Activated CD4-positive, alpha-beta T cell treated with anti-CD3 and anti-CD28 coated beads for 36 hours (primary cell): Measurements from ENCODE around the gene TMCC1. TPM values are rescaled to one million over a fixed set of nuclear protein-coding genes. Genes with fewer than 3 reads are reported as not detected.

Experiments
- ATAC-seq: fragments of 200-7000 bp; cut with Tn5 transposase; one replicate; pipeline ENCODE4 v1.10.0; 2021; ENCODE audit warnings: mild to moderate bottlenecking, moderate library complexity
- CTCF ChIA-PET: fragments of 350-600 bp; sonication (Branson Sonifier 250); formaldehyde crosslinking; loops from one replicate; lab custom pipeline; 2021; ENCODE audit warnings: antibody characterized with exemption; lab: Charles Lee
- POLR2A ChIA-PET: fragments of 350-600 bp; sonication (Branson Sonifier 250); formaldehyde crosslinking; loops from one replicate; lab custom pipeline; 2021; ENCODE audit warnings: antibody characterized with exemption, inconsistent platforms; lab: Charles Lee
- DNase-seq: peaks from one replicate; pipeline ENCODE4 v3.0.0-alpha.2; 2020
- H3K27ac Mint-ChIP-seq: one replicate; pipeline ENCODE4 v1.8.0; 2021; ENCODE audit warnings: mixed read lengths
- H3K27me3 Mint-ChIP-seq: one replicate; pipeline ENCODE4 v1.8.0; 2021; ENCODE audit warnings: mixed read lengths
- H3K36me3 Mint-ChIP-seq: one replicate; pipeline ENCODE4 v1.8.0; 2021; ENCODE audit warnings: low read depth, mixed read lengths
- H3K4me1 Mint-ChIP-seq: one replicate; pipeline ENCODE4 v1.8.0; 2021; ENCODE audit warnings: mixed read lengths
- H3K4me3 Mint-ChIP-seq: one replicate; pipeline ENCODE4 v1.8.0; 2021; ENCODE audit warnings: mild to moderate bottlenecking, moderate library complexity, mixed read lengths
- H3K9me3 Mint-ChIP-seq: one replicate; pipeline ENCODE4 v1.8.0; 2021; ENCODE audit warnings: low read depth, mixed read lengths
- intact Hi-C, 2 experiments: fragments of 100-400 bp; cut with DNase I in 1 of 2; cut with micrococcal nuclease in 1 of 2; formaldehyde crosslinking; loops; one replicate each; pipeline versions ENCODE4 v1.14.2 to v1.15.1; 2022 to 2024; cut with DNase I, micrococcal nuclease
- total RNA-seq, 2 experiments: library from RNA; stranded (reverse); gene quantifications; one replicate each; pipeline ENCODE4 v1.2.3, GENCODE V29; 2021

The TMCC1 gene
- total RNA-seq, result 10 to 100 TPM; 14.8 to 17.3 TPM

- intact Hi-C loops, result loop anchor here (1.0 to 10.0 kb wide), 11 partner anchors 217 to 1131 kb away; partner anchors contain the start of genes ASTE1 (in 1 of the 2), ATP2C1 (in 1 of the 2), EFCAB12 (in 1 of the 2) and IFT122 (in 1 of the 2)
- Mint-ChIP-seq H3K4me3 (peak within 1 kb of the TSS; percentile 86), H3K4me1 (peaks cover 36% of the 10 kb centered on the region), H3K36me3 (no peaks in the 10 kb centered on the region), H3K27me3 (no peaks in the 10 kb centered on the region), H3K9me3 (no peaks in the 10 kb centered on the region), H3K27ac (peak within 1 kb of the TSS; percentile 85)
- ChIA-PET CTCF (interaction anchor here (1.0 to 1.3 kb wide), 2 partner anchors 9 to 83 kb away, joined by 3 to 4 read pairs; no protein-coding TSS in a partner anchor), POLR2A (interaction anchor here (1.3 kb wide), 1 partner anchor 453 kb away, joined by 3 read pairs; the partner anchor contains the start of gene IFT122)
- DNase-seq (peak; percentile 92), ATAC-seq (peak; percentile 92)
Measured at GRCh38 chr3:129893581-129894070, at the start of gene TMCC1. TSS of gene TMCC1 (minus strand) at chr3:129893711.

GRCh38 chr3:129943020-129943419 is 49.5 kb upstream of the TMCC1 start:
- intact Hi-C loops, result loop anchor here (2.0 to 5.0 kb wide), 2 partner anchors 60 to 154 kb away; no protein-coding TSS in a partner anchor
- CTCF ChIA-PET, result interaction anchor here (0.6 to 2.5 kb wide), 13 partner anchors 13 to 315 kb away, joined by 3 to 19 read pairs (median 3); no protein-coding TSS in a partner anchor

DNA sequence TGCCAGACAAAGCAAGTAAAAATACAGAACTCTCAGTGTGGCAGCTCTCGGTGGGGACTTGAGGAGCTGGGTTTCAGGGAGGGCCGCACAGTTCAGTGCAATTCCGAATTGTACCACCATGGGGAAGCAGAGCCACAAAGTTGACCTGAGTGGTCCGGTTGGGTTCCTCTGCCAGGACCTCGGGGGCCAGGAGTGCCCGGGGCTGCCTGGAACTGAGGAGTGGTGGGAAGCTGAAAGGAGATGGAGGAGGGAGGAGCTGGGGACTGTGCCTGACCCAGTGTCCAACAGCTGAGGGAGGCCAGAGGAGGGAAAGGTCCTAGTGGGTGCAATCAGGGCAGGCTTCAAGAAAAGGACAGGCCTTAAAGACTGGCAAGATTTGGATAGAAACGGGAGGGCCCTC is 48.8 kb upstream of the TMCC1 start:
- ChIA-PET CTCF (interaction anchor here (0.5 to 2.5 kb wide), 14 partner anchors 9 to 315 kb away, joined by 3 to 19 read pairs (median 4); no protein-coding TSS in a partner anchor), POLR2A (no interaction called here)
- intact Hi-C loops, result loop anchor here (1.0 to 5.0 kb wide), 5 partner anchors 61 to 156 kb away; no protein-coding TSS in a partner anchor
- peaks cover 2% of the 10 kb centered on the region for H3K27me3 Mint-ChIP-seq
- peak; percentile 65 for DNase-seq
- H3K27ac Mint-ChIP-seq, result no peak overlapping the region
- no peak overlapping the region for H3K4me3 Mint-ChIP-seq
- peak; percentile 78 for ATAC-seq
- no peaks in the 10 kb centered on the region for H3K36me3 Mint-ChIP-seq
- no peaks in the 10 kb centered on the region for H3K9me3 Mint-ChIP-seq
- no peaks in the 10 kb centered on the region for H3K4me1 Mint-ChIP-seq

More at GRCh38 chr3:129943020-129943419, 49.5 kb upstream of the TMCC1 start:
- Mint-ChIP-seq H3K36me3 (no peaks in the 10 kb centered on the region), H3K9me3 (no peaks in the 10 kb centered on the region), H3K4me1 (no peaks in the 10 kb centered on the region), H3K27ac (no peak overlapping the region), H3K4me3 (no peak overlapping the region), H3K27me3 (peaks cover 4% of the 10 kb centered on the region)
- POLR2A ChIA-PET, result no interaction called here
- DNase-seq (no peak), ATAC-seq (no peak)

GRCh38 chr3:129940086-129940485 is 46.6 kb upstream of the TMCC1 start:
- ChIA-PET POLR2A (no interaction called here), CTCF (interaction anchor here (0.6 to 1.8 kb wide), 4 partner anchors 8 to 450 kb away, joined by 3 to 6 read pairs (median 4); no protein-coding TSS in a partner anchor)
- H3K27ac Mint-ChIP-seq, result no peak overlapping the region
- H3K4me1 Mint-ChIP-seq, result peaks cover 5% of the 10 kb centered on the region
- no peaks in the 10 kb centered on the region for H3K9me3 Mint-ChIP-seq
- no peak overlapping the region for H3K4me3 Mint-ChIP-seq
- intact Hi-C loops, result loop anchor here in 1 of 2 experiments (5.0 kb wide), 1 partner anchor 157 kb away; no protein-coding TSS in a partner anchor
- H3K36me3 Mint-ChIP-seq, result no peaks in the 10 kb centered on the region
- ATAC-seq, result peak; percentile 53
- peaks cover 2% of the 10 kb centered on the region for H3K27me3 Mint-ChIP-seq
- no peak for DNase-seq

DNA sequence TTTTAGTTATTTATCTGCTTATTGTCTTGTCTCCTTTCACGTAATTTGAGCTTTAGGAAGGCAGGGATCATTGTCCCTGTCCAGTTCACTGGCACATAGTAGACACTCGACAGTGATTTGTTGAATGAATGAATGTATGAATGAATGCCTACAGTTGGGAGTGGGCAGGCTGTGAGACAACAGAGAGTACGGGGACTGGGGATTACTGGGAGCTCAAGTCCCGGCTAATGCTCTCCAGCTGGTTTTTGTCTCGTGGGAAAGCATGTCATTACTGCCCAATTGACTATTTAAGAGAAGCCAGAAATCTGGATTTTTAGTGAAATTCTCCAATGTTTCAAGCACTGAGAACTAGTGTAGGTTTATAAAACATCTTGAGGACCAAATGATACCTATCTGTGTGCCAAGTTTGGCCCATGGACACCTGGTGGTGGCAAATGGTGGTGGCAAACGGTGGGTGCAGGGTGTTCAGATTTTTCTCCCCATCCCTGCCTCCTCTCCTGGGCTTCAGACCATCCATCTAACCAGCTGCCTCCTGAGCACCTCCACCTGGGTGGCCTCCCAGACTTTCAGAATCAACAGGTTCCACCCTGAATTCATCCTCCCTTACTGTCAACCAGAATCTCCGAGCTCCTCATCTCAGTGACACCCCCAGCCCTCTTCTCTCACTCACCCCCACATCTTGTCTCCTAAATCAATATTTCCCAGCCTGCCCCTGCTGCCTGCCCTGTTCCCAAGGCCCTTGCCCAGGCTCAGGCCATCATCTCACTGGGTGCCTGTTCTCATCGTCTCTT is 44.8 kb upstream of the TMCC1 start:
- Mint-ChIP-seq H3K27ac (no peak overlapping the region), H3K36me3 (no peaks in the 10 kb centered on the region), H3K4me3 (no peak overlapping the region), H3K9me3 (no peaks in the 10 kb centered on the region), H3K27me3 (peaks cover 2% of the 10 kb centered on the region), H3K4me1 (peaks cover 5% of the 10 kb centered on the region)
- ATAC-seq (no peak), DNase-seq (peak; percentile 11)
- CTCF ChIA-PET, result interaction anchor here (0.6 to 1.6 kb wide), 7 partner anchors 9 to 421 kb away, joined by 3 to 6 read pairs (median 3); no protein-coding TSS in a partner anchor
- POLR2A ChIA-PET, result interaction anchor here (0.7 kb wide), 1 partner anchor 9 kb away, joined by 4 read pairs; no protein-coding TSS in a partner anchor
- intact Hi-C loops, result no loop called here

DNA sequence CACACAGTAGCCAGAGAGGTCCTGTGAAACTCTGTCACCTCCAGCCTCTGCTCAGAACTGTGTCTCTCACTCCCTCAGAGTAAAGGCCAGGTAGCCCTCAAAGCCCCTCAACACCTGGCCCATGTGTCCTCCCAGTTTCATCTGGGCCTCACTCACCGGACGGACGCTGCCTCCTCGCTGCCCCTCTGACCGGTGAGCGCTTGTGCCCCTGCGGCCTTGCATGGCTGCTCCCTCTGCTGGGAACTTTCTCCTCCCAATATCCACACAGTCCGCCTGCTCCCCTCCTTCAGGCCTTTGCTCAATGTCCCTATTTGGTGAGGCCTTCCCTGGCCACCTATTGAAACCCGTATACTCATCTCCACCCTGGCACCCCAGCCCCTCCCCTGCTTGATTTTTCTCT is 44.2 kb upstream of the TMCC1 start:
- Mint-ChIP-seq H3K36me3 (no peaks in the 10 kb centered on the region), H3K9me3 (no peaks in the 10 kb centered on the region), H3K4me1 (peaks cover 5% of the 10 kb centered on the region), H3K4me3 (no peak overlapping the region), H3K27ac (no peak overlapping the region), H3K27me3 (peaks cover 2% of the 10 kb centered on the region)
- POLR2A ChIA-PET, result no interaction called here
- ATAC-seq (no peak), DNase-seq (no peak)
- intact Hi-C loops, result no loop called here
- CTCF ChIA-PET, result interaction anchor here (0.6 to 1.6 kb wide), 4 partner anchors 8 to 50 kb away, joined by 3 to 6 read pairs (median 3); no protein-coding TSS in a partner anchor

DNA sequence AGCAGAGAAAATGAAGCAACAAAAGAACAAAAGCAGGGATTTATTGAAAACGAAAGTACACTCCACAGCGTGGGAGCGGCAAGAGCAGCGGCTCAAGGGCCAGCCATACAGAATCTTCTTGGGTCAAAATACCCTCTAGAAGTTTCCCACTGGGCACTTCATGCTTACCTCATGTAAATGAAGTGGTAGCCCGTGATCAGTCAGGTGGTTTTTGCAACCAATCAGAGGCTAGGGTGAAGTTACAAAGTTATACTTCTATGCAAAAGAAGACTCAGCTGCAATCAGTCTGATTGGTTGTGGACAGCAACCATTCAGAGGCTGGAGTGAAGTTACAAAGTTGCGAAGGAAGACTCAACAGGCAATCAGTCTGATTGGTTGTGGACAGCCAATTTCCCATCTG is 43.2 kb upstream of the TMCC1 start:
- H3K36me3 Mint-ChIP-seq, result no peaks in the 10 kb centered on the region
- peak; percentile 60 for ATAC-seq
- intact Hi-C loops, result no loop called here
- CTCF ChIA-PET, result no interaction called here
- H3K9me3 Mint-ChIP-seq, result no peaks in the 10 kb centered on the region
- POLR2A ChIA-PET, result no interaction called here
- H3K4me3 Mint-ChIP-seq, result peak overlapping the region; percentile 51
- H3K27me3 Mint-ChIP-seq, result peaks cover 2% of the 10 kb centered on the region
- peak; percentile 32 for DNase-seq
- no peak overlapping the region for H3K27ac Mint-ChIP-seq
- peaks cover 5% of the 10 kb centered on the region for H3K4me1 Mint-ChIP-seq

GRCh38 chr3:129934234-129935123 is 41.0 kb upstream of the TMCC1 start:
- H3K9me3 Mint-ChIP-seq, result peaks cover 4% of the 10 kb centered on the region
- ChIA-PET CTCF (interaction anchor here (0.6 to 1.4 kb wide), 12 partner anchors 12 to 552 kb away, joined by 3 to 6 read pairs (median 4); no protein-coding TSS in a partner anchor), POLR2A (no interaction called here)
- peak; percentile 41 for DNase-seq
- H3K27ac Mint-ChIP-seq, result no peak overlapping the region
- no peak overlapping the region for H3K4me3 Mint-ChIP-seq
- peaks cover 3% of the 10 kb centered on the region for H3K36me3 Mint-ChIP-seq
- intact Hi-C loops, result loop anchor here (1.0 to 5.0 kb wide), 6 partner anchors 107 to 551 kb away; no protein-coding TSS in a partner anchor
- peaks cover 5% of the 10 kb centered on the region for H3K4me1 Mint-ChIP-seq
- H3K27me3 Mint-ChIP-seq, result peaks cover 2% of the 10 kb centered on the region
- no peak for ATAC-seq

- Mint-ChIP-seq H3K4me3 (no peak overlapping the region), H3K36me3 (peaks cover 3% of the 10 kb centered on the region), H3K9me3 (peaks cover 6% of the 10 kb centered on the region), H3K27me3 (peaks cover 2% of the 10 kb centered on the region), H3K27ac (no peak overlapping the region), H3K4me1 (peaks cover 5% of the 10 kb centered on the region)
- CTCF ChIA-PET, result interaction anchor here (0.6 to 1.4 kb wide), 10 partner anchors 8 to 550 kb away, joined by 3 to 5 read pairs (median 3); no protein-coding TSS in a partner anchor
- intact Hi-C loops, result loop anchor here in 1 of 2 experiments (5.0 kb wide), 1 partner anchor 106 kb away; no protein-coding TSS in a partner anchor
- POLR2A ChIA-PET, result no interaction called here
- no peak for ATAC-seq
- no peak for DNase-seq
Measured at GRCh38 chr3:129933471-129933870, 40.0 kb upstream of the TMCC1 start.

DNA sequence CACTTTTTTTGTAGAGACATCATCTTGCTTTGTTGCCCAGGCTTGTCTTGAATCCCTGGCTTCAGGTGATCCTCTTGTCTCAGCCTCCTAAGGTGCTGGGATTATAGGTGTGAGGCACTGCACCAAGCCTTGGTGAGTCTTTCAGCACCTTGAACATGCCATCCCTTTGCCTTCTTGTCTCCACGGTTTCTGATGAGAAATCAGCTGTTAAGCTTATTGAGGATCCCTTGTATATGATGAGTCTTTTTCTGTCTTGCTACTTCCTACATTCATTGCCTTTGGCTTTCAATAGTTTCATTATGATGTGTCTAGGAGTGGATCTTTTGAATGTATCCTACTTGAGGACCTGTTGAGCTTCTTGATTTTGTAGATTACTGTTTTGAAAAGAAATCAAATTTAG is 35.9 kb upstream of the TMCC1 start:
- H3K27me3 Mint-ChIP-seq, result peaks cover 3% of the 10 kb centered on the region
- peaks cover 9% of the 10 kb centered on the region for H3K9me3 Mint-ChIP-seq
- intact Hi-C loops, result no loop called here
- H3K27ac Mint-ChIP-seq, result no peak overlapping the region
- CTCF ChIA-PET, result interaction anchor here (0.6 to 1.8 kb wide), 5 partner anchors 9 to 817 kb away, joined by 3 to 7 read pairs (median 3); no protein-coding TSS in a partner anchor
- H3K4me3 Mint-ChIP-seq, result no peak overlapping the region
- peaks cover 3% of the 10 kb centered on the region for H3K36me3 Mint-ChIP-seq
- H3K4me1 Mint-ChIP-seq, result no peaks in the 10 kb centered on the region
- DNase-seq (no peak), ATAC-seq (no peak)
- POLR2A ChIA-PET, result interaction anchor here (0.6 kb wide), 1 partner anchor 9 kb away, joined by 4 read pairs; no protein-coding TSS in a partner anchor
